Measurements from ENCODE around the gene PDE11A. TPM values are rescaled to one million over a fixed set of nuclear protein-coding genes. Genes with fewer than 3 reads are reported as not detected.

The PDE11A gene
- polyA plus RNA-seq, 4 donors = 4.8 to 9.8 (median 7.1) TPM

- DNase-seq (ENCODE audit: low read depth in 4 of 4, low spot score in 3 of 4) = no peak
Observed at GRCh38 chr2:177708660-177709444, 363.7 kb downstream of the PDE11A start.

DNA sequence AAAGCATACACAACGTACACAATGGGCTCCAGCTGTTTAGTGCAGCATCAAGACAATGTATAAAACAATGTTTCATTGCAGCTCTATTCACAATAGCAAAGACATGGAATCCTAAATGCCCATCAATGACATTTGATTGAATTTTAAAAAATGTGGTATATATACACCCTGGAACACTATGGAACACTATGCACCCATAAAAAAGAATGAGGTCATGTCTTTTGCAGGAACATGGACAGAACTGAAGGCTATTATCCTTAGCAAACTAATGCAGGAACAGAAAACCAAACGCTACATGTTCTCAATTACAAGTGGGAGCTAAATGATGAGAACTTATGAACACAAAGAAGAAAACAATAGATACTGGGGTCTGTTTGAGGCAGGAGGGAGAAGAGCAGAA, 364.5 kb downstream of the PDE11A start:
- no peak for DNase-seq (ENCODE audit: low read depth in 4 of 4, low spot score in 3 of 4)

DNA sequence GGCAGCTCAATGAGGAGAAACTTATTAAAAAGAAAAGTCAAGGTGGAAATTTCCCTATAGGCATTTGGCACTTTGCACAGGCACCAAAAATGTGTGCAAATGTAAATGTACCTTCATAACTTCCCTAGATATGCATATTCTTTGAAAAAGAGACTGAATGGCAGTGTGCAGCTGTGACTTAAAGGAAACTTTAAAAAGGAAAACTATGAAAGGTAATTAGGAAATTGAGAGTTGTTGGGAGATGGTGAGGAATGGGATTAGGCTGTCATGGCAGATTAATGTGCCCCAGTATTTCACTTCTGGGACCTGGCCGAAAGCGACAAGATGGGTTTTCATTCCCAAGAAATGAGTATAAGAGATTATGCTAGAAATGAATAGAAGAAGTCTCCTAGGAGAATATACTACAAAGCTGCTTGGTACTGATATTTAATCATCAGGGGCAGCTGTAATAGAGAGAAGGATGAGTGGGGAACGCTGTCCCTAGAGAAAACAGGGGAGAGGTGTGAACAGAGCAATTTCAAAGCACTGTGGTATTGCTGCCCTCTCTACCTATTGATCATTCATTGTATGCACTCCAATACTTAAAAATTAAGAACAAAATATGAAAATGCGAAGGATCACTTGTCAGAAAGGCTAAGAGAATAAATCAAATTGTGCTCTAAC, 366.9 kb downstream of the PDE11A start:
- no peak for DNase-seq (ENCODE audit: low read depth in 4 of 4, low spot score in 3 of 4)

DNA sequence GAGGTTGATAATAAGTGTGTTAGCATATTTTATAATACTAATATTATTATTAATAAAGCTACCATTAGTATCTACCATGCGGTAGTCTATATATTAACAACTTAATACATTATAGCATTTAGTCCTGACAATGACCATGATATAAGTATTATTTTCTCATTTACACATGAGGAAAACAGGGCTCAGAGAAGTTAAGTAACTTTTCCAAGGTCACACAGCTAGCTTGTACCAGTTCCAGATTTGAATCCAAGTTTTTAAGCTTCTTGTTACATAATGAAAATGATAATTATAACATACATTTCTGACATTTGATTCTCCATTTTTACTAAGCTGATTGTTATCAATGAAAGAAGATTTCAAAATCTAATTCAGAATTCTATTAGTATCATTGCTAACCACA, 369.4 kb downstream of the PDE11A start:
- no peak for DNase-seq (ENCODE audit: low read depth in 4 of 4, low spot score in 3 of 4)

DNA sequence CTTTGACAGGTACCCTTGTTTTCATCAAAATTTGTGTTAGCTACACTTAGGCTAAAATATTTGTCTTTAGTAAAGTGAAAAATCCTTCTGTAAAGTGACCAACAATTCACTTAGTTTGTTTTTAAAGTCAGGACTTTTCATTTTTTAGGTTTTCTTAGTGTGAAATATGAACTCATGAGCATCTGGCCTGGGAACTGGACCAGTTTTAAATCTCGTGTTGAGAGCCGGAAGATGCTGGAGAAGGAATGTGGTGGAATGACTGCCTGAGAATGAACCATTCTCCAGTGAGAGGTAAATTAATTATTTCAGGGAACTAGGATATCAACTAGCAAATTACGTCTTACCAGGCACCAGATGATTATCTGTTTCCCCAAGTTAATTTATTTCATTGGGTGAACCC, 374.3 kb downstream of the PDE11A start:
- no peak for DNase-seq (ENCODE audit: low read depth in 4 of 4, low spot score in 3 of 4)

GRCh38 chr2:177694348-177694747, 378.2 kb downstream of the PDE11A start:
- DNase-seq (ENCODE audit: low read depth in 4 of 4, low spot score in 3 of 4) = no peak

DNA sequence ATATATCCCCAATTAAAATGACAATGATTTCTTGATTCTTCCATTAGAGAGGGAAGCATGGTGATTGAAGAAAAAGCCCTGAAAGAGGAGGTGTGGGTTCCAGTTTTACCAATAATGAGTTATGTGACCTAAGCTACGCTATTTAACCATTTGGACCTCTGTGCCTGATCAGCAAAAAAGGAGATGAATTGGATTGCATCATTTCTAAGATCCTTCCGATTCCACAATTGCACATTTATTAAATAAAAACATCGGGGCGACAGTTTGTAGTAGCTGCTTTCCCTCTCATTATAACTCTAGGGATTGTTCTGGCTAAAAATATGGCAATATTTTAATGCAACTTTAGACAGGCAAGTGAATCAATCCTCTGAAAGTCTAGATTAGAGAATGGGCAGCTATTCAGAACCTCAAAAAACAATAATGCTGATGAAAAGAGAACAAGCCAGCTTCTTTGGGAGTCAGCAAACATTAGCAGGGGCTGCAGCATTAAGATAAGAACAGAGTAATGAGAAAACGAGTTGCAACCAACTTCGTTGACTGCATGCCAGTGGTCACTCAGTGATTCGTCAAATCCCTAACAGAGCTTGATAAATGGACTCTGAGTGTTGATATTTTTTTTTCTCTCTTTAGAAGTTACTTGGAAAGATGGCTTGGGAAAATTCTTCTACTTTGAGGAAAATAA, 378.8 kb downstream of the PDE11A start:
- DNase-seq (ENCODE audit: low read depth in 4 of 4, low spot score in 3 of 4) = no peak

DNA sequence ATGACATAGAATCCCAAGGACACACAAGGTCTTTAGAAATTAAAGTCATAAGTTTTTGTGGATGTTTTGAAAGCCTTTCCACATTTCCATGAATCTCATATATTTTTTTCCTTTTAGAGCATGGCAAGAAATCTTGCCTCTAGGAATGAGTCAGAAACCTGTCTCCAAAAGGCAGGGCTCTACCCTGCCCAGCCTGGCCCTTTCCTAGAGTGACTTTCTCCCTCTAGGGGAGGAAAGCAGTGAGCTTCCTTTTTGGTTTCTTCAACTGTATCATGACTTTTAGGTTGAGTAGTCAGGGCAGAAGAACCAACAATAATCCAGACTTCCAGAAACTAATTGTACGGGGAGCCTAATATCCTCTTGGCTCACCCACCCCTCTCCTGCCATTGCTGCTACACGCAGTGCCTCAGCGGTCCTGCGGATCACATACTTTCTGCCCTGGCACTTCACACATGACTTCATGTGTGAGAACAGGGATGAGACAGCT, 379.8 kb downstream of the PDE11A start:
- no peak for DNase-seq (ENCODE audit: low read depth in 4 of 4, low spot score in 3 of 4)

DNA sequence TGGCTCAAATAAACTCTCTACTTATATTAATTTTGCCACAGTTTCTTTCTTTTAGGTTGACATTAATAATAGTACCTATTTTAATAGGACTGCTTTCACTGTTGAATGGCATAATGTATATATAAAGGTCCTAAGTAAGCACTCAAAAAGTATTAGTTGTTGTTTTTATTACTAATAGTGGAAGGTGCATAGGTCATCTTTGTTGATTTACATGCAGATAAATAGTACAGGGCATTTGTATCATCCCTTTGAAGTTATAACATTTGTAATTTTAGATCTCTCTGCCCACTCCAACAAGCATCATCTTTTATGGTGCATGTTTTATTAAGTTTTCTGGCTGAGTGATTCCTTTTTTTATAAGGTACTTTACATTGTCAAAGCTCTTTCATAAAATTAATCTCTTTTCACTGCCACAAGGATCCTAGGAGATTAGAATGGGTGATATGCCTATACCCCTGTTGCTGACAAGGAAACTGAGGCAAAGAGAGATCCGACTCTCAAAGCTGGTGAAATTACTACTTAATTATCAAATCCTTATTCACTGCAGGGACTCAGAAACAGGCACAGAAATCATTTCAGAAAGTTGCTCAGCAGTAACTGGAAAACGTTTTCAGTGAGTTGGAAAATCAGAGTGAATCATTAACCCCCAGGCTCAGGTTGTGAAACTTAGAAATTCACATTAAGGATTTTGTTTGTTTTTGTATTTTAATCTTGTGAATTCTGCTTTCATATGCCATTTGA, 380.4 kb downstream of the PDE11A start:
- no peak for DNase-seq (ENCODE audit: low read depth in 4 of 4, low spot score in 3 of 4)

DNA sequence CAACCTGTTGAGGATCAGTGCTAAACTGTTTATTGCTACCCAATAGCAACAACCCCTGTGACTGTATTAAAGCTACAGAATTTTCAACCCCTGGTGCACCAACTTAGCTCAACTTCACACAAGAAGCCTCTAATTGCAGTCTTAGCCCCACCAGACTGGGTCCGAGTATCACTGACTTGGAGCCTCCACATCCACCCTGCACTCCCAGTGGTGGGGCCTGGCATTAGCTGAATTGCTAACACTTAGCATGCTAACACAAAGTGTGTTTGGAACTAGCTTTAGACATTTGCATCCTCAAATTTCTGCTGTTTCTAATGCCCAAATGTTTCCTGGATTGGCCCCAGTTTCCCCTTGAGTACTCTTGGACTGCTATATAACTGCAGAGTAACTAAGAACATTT, 381.4 kb downstream of the PDE11A start:
- no peak for DNase-seq (ENCODE audit: low read depth in 4 of 4, low spot score in 3 of 4)

DNA sequence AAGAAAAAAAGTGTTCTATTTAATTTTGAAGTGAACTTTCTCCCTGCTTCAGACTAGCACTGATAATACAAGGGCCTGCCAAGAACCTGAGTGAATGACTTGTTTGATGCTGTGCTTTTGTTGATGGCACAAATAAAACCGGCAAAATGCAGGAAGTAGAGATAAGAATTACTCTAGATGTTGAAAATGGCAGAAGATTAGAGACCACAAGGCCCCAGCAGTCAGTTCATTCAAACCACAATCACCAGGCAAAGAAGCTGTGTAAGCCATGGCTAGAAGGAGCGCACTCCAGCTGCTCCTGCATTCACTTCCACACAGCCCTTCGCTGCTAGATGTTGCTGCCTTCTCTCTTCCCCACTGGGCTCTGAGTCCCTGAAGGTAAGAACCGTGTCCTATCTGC, 383.0 kb downstream of the PDE11A start:
- DNase-seq (ENCODE audit: low read depth in 4 of 4, low spot score in 3 of 4) = no peak

GRCh38 chr2:177688844-177689243, 383.7 kb downstream of the PDE11A start:
- no peak for DNase-seq (ENCODE audit: low read depth in 4 of 4, low spot score in 3 of 4)

GRCh38 chr2:177683661-177684069, 388.9 kb downstream of the PDE11A start:
- DNase-seq (ENCODE audit: low read depth in 4 of 4, low spot score in 3 of 4) = no peak

GRCh38 chr2:177682836-177683660, 389.5 kb downstream of the PDE11A start:
- DNase-seq (ENCODE audit: low read depth in 4 of 4, low spot score in 3 of 4) = no peak

- DNase-seq (ENCODE audit: low read depth in 4 of 4, low spot score in 3 of 4) = no peak
Observed at GRCh38 chr2:177682006-177682405, 390.6 kb downstream of the PDE11A start.

GRCh38 chr2:177680866-177681712, 391.5 kb downstream of the PDE11A start:
- DNase-seq (ENCODE audit: low read depth in 4 of 4, low spot score in 3 of 4) = no peak

DNA sequence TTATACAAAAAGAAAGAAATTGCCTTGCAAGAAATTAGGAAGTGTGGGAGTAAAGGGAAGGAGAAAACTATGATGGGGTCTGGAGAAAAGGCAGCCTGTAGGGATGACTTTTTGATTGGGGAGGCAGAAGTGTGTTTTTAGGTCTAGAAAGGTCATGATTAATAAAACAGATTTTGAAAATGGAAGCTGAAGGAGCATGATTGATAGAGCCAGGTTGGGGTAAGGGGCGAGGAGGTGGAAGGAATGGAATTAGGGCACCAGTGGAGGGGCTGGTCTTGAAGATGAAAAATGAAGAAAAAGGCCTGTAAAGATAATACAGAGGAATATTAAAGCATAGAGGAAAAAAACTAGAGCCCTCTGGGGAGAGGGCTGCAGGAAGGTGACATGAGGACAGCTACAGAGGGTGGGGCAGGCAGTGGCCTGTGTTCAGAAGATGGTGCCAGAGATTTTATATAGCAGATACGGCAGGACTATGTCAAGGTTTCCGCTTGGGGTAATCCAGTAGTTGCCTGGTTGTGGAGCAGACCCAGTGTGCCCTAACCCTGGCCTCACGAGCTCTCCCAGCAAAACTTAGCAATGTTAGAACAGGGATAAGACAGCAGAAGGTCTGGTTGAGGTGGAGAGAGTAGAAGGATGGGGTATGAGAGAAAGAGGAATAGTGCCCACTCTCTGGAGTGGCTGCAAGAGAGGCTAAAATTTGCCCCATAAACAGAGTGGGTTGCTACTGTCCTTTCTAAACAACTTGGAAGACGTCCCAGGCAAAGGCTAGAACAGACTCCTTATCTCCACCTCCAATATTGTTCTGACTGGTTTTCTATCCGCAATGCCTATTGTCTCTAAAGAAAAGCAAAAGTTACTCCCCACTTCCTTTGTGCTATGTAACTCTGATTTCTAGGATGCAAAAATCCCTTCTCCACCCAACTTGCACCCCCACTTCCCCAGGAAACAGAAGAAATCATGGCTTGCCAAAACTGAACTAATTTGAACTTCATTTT, 392.7 kb downstream of the PDE11A start:
- DNase-seq (ENCODE audit: low read depth in 4 of 4, low spot score in 3 of 4) = no peak

DNA sequence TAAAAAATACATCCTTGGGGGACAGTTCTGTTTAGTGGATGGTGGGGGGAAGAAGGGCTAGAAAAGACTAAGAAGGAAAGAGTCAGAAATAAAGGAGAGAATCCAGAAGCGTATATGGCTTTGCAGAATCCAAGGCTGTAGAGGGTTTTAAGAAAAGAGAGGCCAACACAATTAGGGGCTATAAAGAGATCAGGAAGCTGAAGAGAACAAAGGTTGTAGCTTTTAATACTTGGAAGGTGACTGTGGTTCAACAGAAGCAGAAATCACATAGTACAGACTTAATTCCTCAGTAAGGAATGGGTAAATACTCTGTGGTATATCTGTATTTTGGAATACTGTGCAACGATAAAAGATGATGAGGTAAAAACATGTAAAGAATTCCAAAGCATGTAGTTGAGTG, 393.6 kb downstream of the PDE11A start:
- no peak for DNase-seq (ENCODE audit: low read depth in 4 of 4, low spot score in 3 of 4)

Measured in left renal pelvis (tissue), 4 donors.